HepG2 (cell line): ENCODE data around the gene USP35. TPM values are rescaled to one million over a fixed set of nuclear protein-coding genes. Genes with fewer than 3 reads are reported as not detected.

Experiments
- CAMTA2 ChIP-seq: sonication (generic); formaldehyde crosslinking; IDR thresholded peaks from 2 replicates; pipeline ENCODE4 v1.4.0; 2020; ENCODE audit warnings: mild to moderate bottlenecking, missing genetic modification reagents, borderline replicate concordance
- GATA4 ChIP-seq: sonication (generic); IDR thresholded peaks from 2 replicates; pipeline ENCODE4 v1.6.1; 2016; ENCODE audit warnings: antibody characterized with exemption, low read depth, borderline replicate concordance
- HMGA1 ChIP-seq: sonication (generic); formaldehyde crosslinking; conservative IDR thresholded peaks from 2 replicates; pipeline ENCODE4 v1.4.0; 2020; ENCODE audit warnings: missing genetic modification reagents
- HNF1A ChIP-seq, 2 experiments: sonication (generic) in 1 of 2; formaldehyde crosslinking in 1 of 2; IDR thresholded peaks; 2 replicates each; pipeline versions ENCODE4 v1.4.0 to v1.6.1; 2016 to 2020; ENCODE audit warnings: borderline replicate concordance in 1 of 2, low read depth in 1 of 2, mild to moderate bottlenecking in 1 of 2, missing genetic modification reagents in 1 of 2
- HNF4G ChIP-seq, 2 experiments: sonication (generic) in 1 of 2; formaldehyde crosslinking in 1 of 2; IDR thresholded peaks; 2 replicates each; pipeline versions ENCODE4 v1.4.0 to v1.6.1; 2011 to 2020; ENCODE audit warnings: borderline replicate concordance in 2 of 2, low read depth in 2 of 2, mild to moderate bottlenecking in 2 of 2, low read length in 1 of 2, missing genetic modification reagents in 1 of 2, moderate library complexity in 1 of 2
- IKZF1 ChIP-seq: fragments of 450-650 bp; IDR thresholded peaks from 2 replicates; pipeline ENCODE4 v1.7.1; 2016
- NFE2L2 ChIP-seq: fragments of 150-350 bp; IDR thresholded peaks from 2 replicates; pipeline ENCODE4 v1.6.1; 2014; ENCODE audit warnings: low read length
- NFKB2 ChIP-seq: sonication (generic); formaldehyde crosslinking; IDR thresholded peaks from 2 replicates; pipeline ENCODE4 v1.4.0; 2020; ENCODE audit warnings: missing genetic modification reagents, borderline replicate concordance
- RBM22 ChIP-seq: fragments of 200-400 bp; formaldehyde crosslinking; optimal IDR thresholded peaks from 2 replicates; pipeline ENCODE3; 2017; ENCODE audit warnings: mild to moderate bottlenecking, low read length, moderate library complexity
- SCMH1 ChIP-seq: sonication (generic); formaldehyde crosslinking; IDR thresholded peaks from 2 replicates; pipeline ENCODE4 v1.9.0; 2021; ENCODE audit warnings: missing genetic modification reagents, mild to moderate bottlenecking, borderline replicate concordance
- SIX1 ChIP-seq: sonication (generic); formaldehyde crosslinking; IDR thresholded peaks from 2 replicates; pipeline ENCODE4 v1.4.0; 2020; ENCODE audit warnings: missing genetic modification reagents, borderline replicate concordance
- TSC22D2 ChIP-seq: sonication (generic); formaldehyde crosslinking; IDR thresholded peaks from 2 replicates; pipeline ENCODE4 v1.5.1; 2020; ENCODE audit warnings: missing genetic modification reagents, mild to moderate bottlenecking, borderline replicate concordance
- U2AF2 ChIP-seq: fragments of 200-400 bp; formaldehyde crosslinking; IDR thresholded peaks from 2 replicates; pipeline ENCODE4 v1.6.1; 2017; ENCODE audit warnings: low read depth, mild to moderate bottlenecking, low read length
- XBP1 ChIP-seq: sonication (generic); formaldehyde crosslinking; IDR thresholded peaks from 2 replicates; pipeline ENCODE4 v1.5.0; 2020; ENCODE audit warnings: missing genetic modification reagents
- ZNF17 ChIP-seq: sonication (generic); formaldehyde crosslinking; IDR thresholded peaks from 2 replicates; pipeline ENCODE4 v1.5.0; 2020; ENCODE audit warnings: mild to moderate bottlenecking, missing genetic modification reagents
- ZNF224 ChIP-seq: sonication (generic); formaldehyde crosslinking; IDR thresholded peaks from 2 replicates; pipeline ENCODE4 v1.5.0; 2020; ENCODE audit warnings: mild to moderate bottlenecking, missing genetic modification reagents
- ZNF24 ChIP-seq: fragments of 450-650 bp; IDR thresholded peaks from 2 replicates; pipeline ENCODE4 v1.6.1; 2017; ENCODE audit warnings: antibody characterized with exemption, mild to moderate bottlenecking
- ZNF263 ChIP-seq: sonication (generic); formaldehyde crosslinking; IDR thresholded peaks from 2 replicates; pipeline ENCODE4 v1.4.0; 2020; ENCODE audit warnings: missing genetic modification reagents
- ZNF326 ChIP-seq: sonication (generic); formaldehyde crosslinking; IDR thresholded peaks from 2 replicates; pipeline ENCODE4 v1.4.0; 2020; ENCODE audit warnings: missing genetic modification reagents, borderline replicate concordance
- ZNF335 ChIP-seq: sonication (generic); formaldehyde crosslinking; IDR thresholded peaks from 2 replicates; pipeline ENCODE4 v1.4.0; 2020; ENCODE audit warnings: missing genetic modification reagents
- ZNF7 ChIP-seq: IDR thresholded peaks from 2 replicates; pipeline ENCODE4 v1.6.1; 2016; ENCODE audit warnings: missing biosample characterization, missing genetic modification reagents
- ZNF792 ChIP-seq: IDR thresholded peaks from 2 replicates; pipeline ENCODE4 v1.6.1; 2016
- ZNF839 ChIP-seq: sonication (generic); formaldehyde crosslinking; IDR thresholded peaks from 2 replicates; pipeline ENCODE4 v1.4.0; 2020; ENCODE audit warnings: missing genetic modification reagents, mild to moderate bottlenecking, borderline replicate concordance
- polyA plus RNA-seq, 8 experiments: library from polyadenylated mRNA; depleted of rRNA in 3 of 8; stranded (reverse) in 7 of 8; unstranded in 1 of 8; fragments of >200 nt; fragmentation: Illumina TruSeq in 4 of 8; extraction: Trizol in 4 of 8; gene quantifications; 2 replicates each; pipeline versions ENCODE4 v1.2.1 to v1.2.3, GENCODE V29; 2011 to 2016; ENCODE audit warnings: low read depth in 4 of 8, missing spikeins in 1 of 8, mixed read lengths in 1 of 8; ENCODE audit not compliant: insufficient read depth in 1 of 8
- total RNA-seq, 5 experiments: library from RNA; depleted of rRNA; stranded (reverse); fragments of >200 nt; fragmentation: Illumina TruSeq; extraction: Trizol; gene quantifications; 2 replicates each; pipeline ENCODE4 v1.2.3, GENCODE V29; 2016; ENCODE audit warnings: low read depth in 1 of 5
- TF ChIP-seq, protein P1 (sequence below): sonication (generic); formaldehyde crosslinking; IDR thresholded peaks from 2 replicates; pipeline ENCODE4 v1.8.0; 2022; ENCODE audit warnings: mild to moderate bottlenecking, missing genetic modification reagents; ENCODE audit not compliant: insufficient replicate concordance
- TF ChIP-seq, protein P2 (sequence below): sonication (generic); formaldehyde crosslinking; IDR thresholded peaks from 2 replicates; pipeline ENCODE4 v1.4.0; 2020; ENCODE audit warnings: missing genetic modification reagents, borderline replicate concordance

USP35 gene
- total and polyA plus RNA-seq, 2 of the 13 experiments (the other 11 are each of a cell fraction or from before 2014, with no cell fraction given): 4.6 to 7.7 TPM

GRCh38 chr11:78170874-78171549, 17.7 kb upstream of the USP35 start (continued):
- no peak for TF ChIP-seq SCMH1 (CRISPR knock-in tag)
- no peak for TF ChIP-seq XBP1 (CRISPR knock-in tag)
- TF ChIP-seq ZNF839 (CRISPR knock-in tag): no peak
- TF ChIP-seq SIX1 (CRISPR knock-in tag): no peak
- TF ChIP-seq ZNF24: no peak
- TF ChIP-seq IKZF1: no peak
- 0 out of 2 replicates have a peak, but pooled peaks have one; percentile 44 for TF ChIP-seq TSC22D2 (CRISPR knock-in tag)
- no peak for TF ChIP-seq ZNF335
- no peak for TF ChIP-seq ZNF326
- TF ChIP-seq ZNF7 (CRISPR knock-in tag): no peak
- TF ChIP-seq, protein P1, sequence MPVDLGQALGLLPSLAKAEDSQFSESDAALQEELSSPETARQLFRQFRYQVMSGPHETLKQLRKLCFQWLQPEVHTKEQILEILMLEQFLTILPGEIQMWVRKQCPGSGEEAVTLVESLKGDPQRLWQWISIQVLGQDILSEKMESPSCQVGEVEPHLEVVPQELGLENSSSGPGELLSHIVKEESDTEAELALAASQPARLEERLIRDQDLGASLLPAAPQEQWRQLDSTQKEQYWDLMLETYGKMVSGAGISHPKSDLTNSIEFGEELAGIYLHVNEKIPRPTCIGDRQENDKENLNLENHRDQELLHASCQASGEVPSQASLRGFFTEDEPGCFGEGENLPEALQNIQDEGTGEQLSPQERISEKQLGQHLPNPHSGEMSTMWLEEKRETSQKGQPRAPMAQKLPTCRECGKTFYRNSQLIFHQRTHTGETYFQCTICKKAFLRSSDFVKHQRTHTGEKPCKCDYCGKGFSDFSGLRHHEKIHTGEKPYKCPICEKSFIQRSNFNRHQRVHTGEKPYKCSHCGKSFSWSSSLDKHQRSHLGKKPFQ (CRISPR knock-in tag): no peak
- TF ChIP-seq GATA4: no peak
- no peak for TF ChIP-seq U2AF2
- no peak for TF ChIP-seq HNF1A (IDR thresholded peaks at IDR 0.05; ENCODE audit: low read depth)
- no peak for TF ChIP-seq HNF1A (CRISPR knock-in tag; IDR thresholded peaks at IDR 0.05; ENCODE audit: borderline replicate concordance)
- TF ChIP-seq NFKB2 (CRISPR knock-in tag): no peak
- no peak for TF ChIP-seq ZNF17 (CRISPR knock-in tag)
- no peak for TF ChIP-seq NFE2L2
- no peak for TF ChIP-seq RBM22
- no peak for TF ChIP-seq HNF4G (IDR thresholded peaks at IDR 0.05; ENCODE audit: borderline replicate concordance, low read depth, low read length)
- TF ChIP-seq HNF4G (CRISPR knock-in tag; IDR thresholded peaks at IDR 0.05; ENCODE audit: borderline replicate concordance, low read depth): no peak
- no peak for TF ChIP-seq ZNF792 (CRISPR knock-in tag)
- TF ChIP-seq CAMTA2: no peak
- TF ChIP-seq ZNF263 (CRISPR knock-in tag): peak; percentile 33; the same call in 1 of the 2 replicates
- TF ChIP-seq, protein P2, sequence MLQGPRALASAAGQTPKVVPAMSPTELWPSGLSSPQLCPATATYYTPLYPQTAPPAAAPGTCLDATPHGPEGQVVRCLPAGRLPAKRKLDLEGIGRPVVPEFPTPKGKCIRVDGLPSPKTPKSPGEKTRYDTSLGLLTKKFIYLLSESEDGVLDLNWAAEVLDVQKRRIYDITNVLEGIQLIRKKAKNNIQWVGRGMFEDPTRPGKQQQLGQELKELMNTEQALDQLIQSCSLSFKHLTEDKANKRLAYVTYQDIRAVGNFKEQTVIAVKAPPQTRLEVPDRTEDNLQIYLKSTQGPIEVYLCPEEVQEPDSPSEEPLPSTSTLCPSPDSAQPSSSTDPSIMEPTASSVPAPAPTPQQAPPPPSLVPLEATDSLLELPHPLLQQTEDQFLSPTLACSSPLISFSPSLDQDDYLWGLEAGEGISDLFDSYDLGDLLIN: no peak
- TF ChIP-seq HMGA1: no peak
- TF ChIP-seq ZNF224: no peak
